ENCODE results near the gene OVOL1.

OVOL1 gene

GRCh38 chr11:65790104-65790901 lies 3.4 kb downstream of the OVOL1 start:
- no peak overlapping the region for H3K27ac ChIP-seq
- CTCF ChIA-PET: interaction anchor here (0.5 to 6.0 kb wide), 3 partner anchors 11 to 197 kb away, joined by 3 to 42 read pairs (median 3); no protein-coding TSS in a partner anchor
- POLR2A ChIA-PET (ENCODE audit: low non-redundant PET): interaction anchor here (0.7 kb wide), 1 partner anchor 11 kb away, joined by 3 read pairs; no protein-coding TSS in a partner anchor
- DNase-seq (ENCODE audit: low spot score): no peak
- TF ChIP-seq, protein P1, sequence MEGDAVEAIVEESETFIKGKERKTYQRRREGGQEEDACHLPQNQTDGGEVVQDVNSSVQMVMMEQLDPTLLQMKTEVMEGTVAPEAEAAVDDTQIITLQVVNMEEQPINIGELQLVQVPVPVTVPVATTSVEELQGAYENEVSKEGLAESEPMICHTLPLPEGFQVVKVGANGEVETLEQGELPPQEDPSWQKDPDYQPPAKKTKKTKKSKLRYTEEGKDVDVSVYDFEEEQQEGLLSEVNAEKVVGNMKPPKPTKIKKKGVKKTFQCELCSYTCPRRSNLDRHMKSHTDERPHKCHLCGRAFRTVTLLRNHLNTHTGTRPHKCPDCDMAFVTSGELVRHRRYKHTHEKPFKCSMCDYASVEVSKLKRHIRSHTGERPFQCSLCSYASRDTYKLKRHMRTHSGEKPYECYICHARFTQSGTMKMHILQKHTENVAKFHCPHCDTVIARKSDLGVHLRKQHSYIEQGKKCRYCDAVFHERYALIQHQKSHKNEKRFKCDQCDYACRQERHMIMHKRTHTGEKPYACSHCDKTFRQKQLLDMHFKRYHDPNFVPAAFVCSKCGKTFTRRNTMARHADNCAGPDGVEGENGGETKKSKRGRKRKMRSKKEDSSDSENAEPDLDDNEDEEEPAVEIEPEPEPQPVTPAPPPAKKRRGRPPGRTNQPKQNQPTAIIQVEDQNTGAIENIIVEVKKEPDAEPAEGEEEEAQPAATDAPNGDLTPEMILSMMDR (conservative IDR thresholded peaks at IDR 0.05; ENCODE audit: low read depth): no peak

GRCh38 chr11:65790902-65791650 lies 4.2 kb downstream of the OVOL1 start:
- no peak overlapping the region for H3K27ac ChIP-seq
- ChIA-PET CTCF (interaction anchor here (0.6 to 6.0 kb wide), 2 partner anchors 8 to 12 kb away, joined by 4 to 42 read pairs; no protein-coding TSS in a partner anchor), POLR2A (ENCODE audit: low non-redundant PET) (interaction anchor here (0.7 kb wide), 1 partner anchor 42 kb away, joined by 3 read pairs; no protein-coding TSS in a partner anchor)
- TF ChIP-seq, protein P1 (conservative IDR thresholded peaks at IDR 0.05; ENCODE audit: low read depth): no peak
- DNase-seq (ENCODE audit: low spot score): no peak

DNA sequence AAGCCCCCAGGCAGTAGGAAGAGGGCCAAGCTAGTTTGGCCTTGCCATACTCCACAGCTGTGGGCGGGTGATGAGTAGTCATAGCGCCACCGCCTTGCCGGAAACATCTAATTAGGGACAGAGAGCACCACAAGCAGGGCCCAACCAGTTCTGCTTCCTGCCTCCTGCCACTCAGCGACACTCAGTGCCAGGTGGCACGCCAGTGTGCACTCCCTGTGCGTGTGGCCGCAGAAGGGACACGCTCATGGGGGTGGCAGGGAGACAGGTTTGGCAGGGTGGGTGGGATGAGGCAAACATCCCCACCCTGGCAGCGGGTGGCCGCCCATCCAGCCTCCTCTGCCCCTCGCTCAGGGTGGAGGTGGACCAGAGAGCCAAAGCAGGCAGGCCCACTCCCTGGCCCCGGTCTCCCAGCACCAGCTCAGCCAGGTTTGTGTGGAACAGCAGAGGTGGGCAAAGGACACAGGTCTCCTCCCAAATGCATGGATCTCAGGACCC lies 4.9 kb downstream of the OVOL1 start:
- ChIA-PET POLR2A (ENCODE audit: low non-redundant PET) (interaction anchor here (0.7 to 1.0 kb wide), 2 partner anchors 13 to 42 kb away, joined by 3 to 4 read pairs; no protein-coding TSS in a partner anchor), CTCF (interaction anchor here (0.5 to 6.0 kb wide), 2 partner anchors 13 to 51 kb away, joined by 3 to 42 read pairs; no protein-coding TSS in a partner anchor)
- no peak for DNase-seq (ENCODE audit: low spot score)
- TF ChIP-seq, protein P1 (conservative IDR thresholded peaks at IDR 0.05; ENCODE audit: low read depth): no peak
- H3K27ac ChIP-seq: no peak overlapping the region

- ChIA-PET CTCF (interaction anchor here (0.7 to 6.0 kb wide), 2 partner anchors 13 to 202 kb away, joined by 5 to 42 read pairs; no protein-coding TSS in a partner anchor), POLR2A (ENCODE audit: low non-redundant PET) (interaction anchor here (1.0 kb wide), 1 partner anchor 14 kb away, joined by 4 read pairs; no protein-coding TSS in a partner anchor)
- no peak for DNase-seq (ENCODE audit: low spot score)
- TF ChIP-seq, protein P1 (conservative IDR thresholded peaks at IDR 0.05; ENCODE audit: low read depth): no peak
- peak overlapping the region; percentile 73 for H3K27ac ChIP-seq
Measured at GRCh38 chr11:65792456-65792855, 5.6 kb downstream of the OVOL1 start.

- TF ChIP-seq, protein P1 (conservative IDR thresholded peaks at IDR 0.05; ENCODE audit: low read depth): no peak
- H3K27ac ChIP-seq: peak overlapping the region; percentile 73
- DNase-seq (ENCODE audit: low spot score): peak; percentile 89
- ChIA-PET POLR2A (ENCODE audit: low non-redundant PET) (interaction anchor here (1.4 kb wide), 1 partner anchor 13 kb away, joined by 3 read pairs; the partner anchor contains the start of gene AP5B1), CTCF (interaction anchor here (0.6 to 6.0 kb wide), 4 partner anchors 14 to 201 kb away, joined by 3 to 42 read pairs (median 5); no protein-coding TSS in a partner anchor)
Measured at GRCh38 chr11:65793144-65793581, 6.3 kb downstream of the OVOL1 start.
